GM18907 (cell line): Measurements from ENCODE around the gene PTPRT.

Source experiments
- ATAC-seq: cut with Tn5 transposase; IDR thresholded peaks from one replicate; pipeline ENCODE4 v1.9.1; 2021; ENCODE audit warnings: mild to moderate bottlenecking, moderate library complexity; ENCODE audit not compliant: unreplicated experiment

PTPRT gene

DNA sequence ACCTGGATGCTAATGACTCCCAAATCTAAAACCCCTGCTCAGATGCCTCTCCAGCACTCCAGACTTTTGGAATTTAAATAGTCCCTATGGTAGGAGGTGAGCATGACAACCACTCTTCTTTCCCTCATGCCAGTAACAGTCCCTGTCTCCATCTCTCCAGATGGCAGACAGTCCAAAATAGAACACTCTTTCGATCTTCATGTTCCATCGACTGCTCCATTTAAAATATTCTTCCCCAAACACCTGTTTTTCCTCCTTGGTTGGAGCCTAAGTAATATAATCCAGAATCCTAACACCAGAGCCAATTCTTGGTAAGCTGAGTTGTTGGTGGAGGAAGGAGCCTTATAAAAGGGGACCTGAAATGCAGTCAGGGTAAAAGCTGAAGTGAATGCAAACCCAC lies 848.1 kb downstream of the PTPRT start:
- no peak for ATAC-seq

DNA sequence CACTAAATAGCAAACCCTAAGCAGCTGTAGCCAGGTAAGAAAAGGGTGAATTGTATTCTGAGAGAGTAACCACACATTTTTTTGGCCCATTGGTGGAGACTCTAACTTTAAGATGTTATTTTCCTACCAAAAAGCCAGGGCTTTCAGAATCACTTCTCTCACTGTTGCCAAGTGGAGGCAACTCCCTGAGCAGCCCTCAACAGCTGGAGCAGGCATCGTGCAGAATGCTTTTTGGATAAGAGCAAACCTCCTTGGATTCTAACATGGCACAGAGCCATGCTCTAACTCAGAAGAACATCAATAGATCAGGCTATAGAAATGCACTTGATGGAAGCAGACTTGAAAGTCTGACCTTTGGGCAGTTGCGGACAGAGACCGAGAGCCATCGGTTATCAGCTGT lies 849.3 kb downstream of the PTPRT start:
- no peak for ATAC-seq

DNA sequence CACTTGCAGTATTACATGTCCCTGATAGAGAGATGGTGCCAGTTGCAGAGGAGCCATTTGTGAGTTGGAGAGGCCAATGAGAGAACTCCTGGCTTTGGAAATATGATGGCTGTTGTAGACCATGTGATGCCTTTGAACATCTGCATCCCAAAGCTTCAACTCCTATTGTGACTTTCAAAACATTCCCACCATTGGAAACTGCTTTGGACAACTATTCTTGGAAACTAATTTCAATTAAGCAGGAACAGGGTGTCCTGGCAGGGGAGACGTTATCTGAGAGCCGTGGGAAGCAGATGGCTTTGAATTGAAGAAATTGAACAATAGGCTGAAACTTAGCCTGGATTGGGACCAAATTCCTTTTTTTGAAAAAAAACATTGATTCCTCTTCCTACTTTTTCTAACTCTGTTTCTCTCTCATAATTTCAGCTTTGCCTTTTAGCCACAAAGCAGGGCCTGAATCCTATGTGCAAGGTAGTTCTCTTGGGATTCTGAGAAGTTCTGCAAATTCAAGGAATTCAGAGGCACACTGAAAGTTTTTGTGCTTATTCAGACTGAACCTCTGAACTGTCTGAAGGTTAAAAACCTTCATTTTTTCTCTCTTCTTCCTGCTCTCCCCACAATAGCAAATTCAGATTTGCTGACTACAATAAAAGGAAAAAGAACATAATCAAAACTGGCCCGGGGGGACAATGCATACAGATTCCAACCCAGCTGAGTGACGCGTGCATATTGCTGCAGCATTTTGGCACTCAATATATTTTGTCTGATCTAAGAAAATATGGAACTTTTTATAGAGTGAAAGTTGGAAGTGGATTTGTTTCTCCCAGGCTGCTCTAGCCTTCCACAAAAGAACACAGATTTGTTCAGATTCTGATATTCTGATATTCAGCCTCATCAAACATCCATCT lies 851.2 kb downstream of the PTPRT start:
- no peak for ATAC-seq

DNA sequence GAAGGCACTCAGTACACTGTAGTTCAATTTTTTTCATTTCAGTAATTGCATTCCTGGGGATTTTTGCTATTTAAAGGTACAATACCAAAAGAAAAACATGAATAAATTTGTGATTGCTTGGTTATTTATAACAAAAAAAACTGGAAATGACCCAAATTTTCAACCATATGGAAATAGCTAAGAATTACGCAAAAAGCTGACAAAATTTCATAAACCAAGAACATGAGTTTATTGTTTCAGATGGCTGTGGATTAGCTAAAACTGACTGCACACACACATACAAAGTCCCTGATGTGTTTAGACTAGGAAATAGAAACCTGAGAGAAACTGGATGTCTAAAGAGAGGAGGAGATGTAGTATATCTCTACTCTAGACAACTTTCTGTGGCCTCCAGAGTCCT lies 853.1 kb downstream of the PTPRT start:
- no peak for ATAC-seq

DNA sequence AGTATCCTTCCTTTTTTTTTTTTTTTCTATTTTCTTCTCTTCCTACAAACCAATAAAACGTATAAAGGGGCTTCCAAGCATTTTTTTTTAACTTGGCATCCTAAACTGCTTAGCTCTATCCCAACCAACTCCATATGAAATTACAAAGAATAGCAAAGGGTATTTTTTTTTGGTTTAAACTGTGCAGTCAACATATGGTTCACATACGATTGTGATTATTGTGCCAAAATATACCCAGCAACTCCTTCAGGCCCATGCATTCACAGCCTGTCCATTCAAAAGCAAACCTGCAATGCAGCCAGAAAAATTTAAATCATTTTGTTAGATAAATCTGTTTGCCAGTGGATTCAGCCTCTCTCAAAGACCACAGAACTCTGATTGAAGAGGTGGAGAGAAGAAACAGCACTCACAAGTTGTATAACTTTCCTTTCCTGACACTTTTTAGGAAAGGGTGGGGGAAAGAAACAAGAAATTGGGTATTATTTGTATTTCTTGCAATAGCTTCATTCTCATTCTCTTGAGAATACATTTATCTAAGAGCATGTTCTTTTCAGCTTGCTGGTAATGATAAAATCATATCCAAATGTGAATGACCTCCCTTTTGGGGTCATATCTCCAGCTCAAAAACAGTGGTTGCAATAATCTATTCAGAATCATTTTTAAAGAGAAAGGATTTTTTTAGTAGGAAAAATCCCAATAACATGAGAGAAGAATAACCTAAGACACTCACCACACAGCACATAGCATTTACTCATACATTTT lies 870.3 kb downstream of the PTPRT start:
- no peak for ATAC-seq

DNA sequence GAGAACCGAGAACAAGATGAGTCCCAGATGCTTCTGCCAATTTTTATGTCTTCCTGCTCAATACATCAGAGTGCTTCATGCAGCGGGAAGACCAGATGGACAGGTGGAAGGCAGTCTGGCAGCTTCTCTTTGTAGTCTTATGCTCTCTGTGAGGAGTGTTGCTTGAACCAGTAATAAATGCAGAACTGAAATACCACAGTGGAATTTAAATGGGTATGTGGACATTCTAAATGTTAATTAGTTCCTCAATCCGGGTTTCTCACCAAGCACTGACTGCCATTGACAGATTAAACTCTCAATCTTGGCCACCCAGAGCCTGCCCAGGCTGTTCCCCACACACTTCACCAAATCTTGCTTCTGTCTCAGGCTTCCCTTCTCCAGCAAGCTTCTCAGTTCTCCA lies 876.0 kb downstream of the PTPRT start:
- no peak for ATAC-seq

DNA sequence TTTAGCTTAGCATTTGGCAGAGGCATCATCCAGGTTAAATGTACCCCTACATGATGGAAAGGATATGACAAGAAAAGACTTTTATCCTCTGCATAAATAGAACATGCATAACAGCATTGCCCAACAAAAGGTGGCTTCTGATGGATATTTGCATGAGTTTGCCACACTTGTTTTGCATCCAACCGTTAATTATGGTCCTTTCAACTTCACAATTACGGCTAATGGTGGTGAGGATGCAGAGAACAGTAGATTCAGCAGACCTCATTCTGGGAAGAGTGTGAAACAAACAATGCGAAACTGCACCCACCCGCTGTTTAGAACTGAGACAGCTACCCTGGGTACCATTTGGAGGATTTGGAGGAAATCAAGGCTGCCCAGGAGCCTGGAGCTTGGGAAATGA lies 880.7 kb downstream of the PTPRT start:
- no peak for ATAC-seq

DNA sequence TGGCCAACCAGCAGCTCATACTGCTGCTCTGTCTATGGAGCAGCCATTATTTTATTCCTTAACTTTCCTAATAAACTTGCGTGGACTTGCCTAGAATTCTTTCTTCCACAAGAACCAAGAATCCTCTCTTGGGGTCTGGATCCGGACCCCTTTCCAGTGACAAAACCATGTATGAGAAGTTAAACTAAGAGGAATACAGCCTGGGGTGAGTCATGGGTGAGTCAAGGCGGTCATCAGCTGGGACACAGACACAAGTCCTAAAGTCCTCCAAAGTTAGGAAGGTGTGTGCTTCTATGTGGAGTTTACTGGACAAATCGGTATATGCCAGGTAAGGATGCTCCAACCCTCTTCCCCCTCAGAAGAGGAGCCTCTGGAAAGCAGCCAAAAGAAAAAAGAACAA lies 881.5 kb downstream of the PTPRT start:
- no peak for ATAC-seq

DNA sequence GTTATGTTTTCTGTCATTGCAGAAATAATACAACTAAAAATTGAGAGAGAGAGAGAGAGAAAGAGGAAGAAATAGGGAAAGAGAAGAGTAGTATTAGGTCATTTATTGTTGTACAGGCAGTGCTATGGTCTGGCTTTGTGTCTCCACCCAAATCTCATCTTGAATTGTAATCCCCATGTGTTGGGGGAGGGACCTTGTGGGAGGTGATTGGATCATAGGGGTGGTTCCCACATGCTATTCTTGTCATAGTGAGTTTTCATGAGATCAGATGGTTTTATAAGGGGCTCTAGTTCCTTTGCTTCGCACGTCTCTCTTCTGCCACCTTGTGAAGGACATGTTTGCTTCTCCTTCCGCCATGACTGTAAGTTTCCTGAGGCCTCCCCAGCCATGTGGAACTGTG lies 894.1 kb downstream of the PTPRT start:
- ATAC-seq: no peak

DNA sequence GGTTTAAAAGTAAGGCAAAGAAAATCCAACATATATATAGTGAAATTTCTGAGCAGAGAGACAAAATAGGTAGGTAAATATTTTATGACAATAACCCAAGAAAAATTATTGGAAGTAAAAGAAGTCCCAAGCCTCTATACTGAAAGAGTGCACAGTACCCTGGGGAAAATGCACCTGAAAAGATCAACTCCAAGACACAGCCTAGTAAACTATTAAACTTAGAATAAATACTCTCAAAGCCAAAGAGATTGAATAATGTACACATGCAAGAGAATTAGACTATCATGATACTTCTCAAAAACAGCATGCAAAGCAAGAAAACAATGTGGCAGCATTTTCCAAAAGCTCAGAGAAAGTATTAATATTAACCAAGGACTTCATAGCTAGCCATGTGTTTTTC lies 894.7 kb downstream of the PTPRT start:
- ATAC-seq: no peak

DNA sequence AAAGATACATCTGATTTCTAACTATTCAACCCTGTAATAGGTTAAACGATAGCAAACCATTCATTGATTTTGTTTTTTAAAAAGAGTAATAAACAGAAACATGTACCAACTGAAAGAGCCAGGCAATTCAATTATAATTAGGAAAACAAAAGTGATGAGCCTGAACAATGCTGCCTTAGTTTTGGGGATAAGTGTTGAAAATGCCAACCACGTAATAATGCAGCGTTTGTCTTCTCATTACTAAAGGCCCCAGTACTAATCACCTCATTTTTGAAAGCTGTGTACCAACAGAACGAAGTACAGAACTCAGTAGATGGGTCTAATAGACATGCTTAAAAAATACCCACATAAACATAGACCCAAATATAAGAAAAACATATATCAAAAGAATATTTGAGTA lies 907.9 kb downstream of the PTPRT start:
- no peak for ATAC-seq

DNA sequence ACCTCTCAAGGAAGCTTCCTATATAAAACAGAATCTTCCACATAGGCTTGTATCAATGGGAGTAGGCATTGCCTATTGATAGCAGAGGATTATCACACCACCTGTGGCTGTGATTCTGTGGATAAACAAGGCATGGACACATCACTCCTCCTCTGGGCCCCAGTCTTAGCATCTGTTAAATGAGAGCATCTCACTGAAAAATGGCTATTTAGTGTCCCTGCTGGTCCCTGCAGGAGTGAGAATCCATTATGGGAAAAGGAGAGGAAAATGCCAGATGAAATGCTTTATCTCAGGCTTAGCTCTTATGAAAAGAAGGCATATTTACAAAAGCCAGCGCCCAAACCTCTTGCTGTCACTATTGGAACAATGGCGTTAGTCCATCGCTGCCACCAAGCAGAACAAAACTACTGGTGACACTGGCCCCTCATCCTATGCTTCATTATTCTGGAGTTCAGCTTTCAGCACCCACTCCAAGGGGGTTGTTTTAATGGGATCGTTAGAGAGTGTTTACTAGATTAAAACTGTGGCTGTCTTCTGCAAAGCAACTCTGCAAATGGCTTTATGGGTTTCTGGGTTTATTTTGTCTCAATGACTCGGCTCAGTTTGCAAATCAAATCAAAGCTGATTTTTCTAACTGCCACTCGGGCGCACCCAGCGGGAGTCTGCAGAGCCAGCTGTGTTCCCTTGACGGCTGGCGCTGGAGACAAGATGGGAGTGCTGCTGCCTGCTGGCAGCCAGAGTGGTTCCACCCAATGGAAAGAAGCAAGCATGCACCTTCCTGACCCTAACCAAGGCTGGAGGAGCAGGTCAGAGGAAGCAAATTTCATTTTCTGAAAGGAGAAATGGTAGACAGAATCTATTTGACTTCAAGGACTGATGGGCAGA lies 912.7 kb downstream of the PTPRT start:
- ATAC-seq: no peak

DNA sequence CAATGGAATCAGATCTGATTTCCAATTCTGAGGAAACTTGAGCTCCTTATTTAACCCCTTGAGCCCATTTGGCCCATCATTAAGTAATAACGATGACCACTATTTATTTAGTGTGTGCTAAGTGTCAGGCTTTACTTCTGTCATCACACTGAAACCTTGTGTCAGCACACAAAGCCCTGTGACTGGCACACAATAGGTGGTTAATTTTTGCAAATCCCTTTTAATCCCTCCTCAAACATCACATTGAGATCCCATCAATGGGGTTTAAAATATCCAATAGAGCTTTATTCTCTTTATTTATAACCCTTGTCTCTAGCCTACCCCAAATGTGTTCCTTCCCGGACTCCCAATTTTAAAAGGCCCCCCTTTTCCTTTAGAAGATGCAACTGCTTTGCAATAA lies 914.7 kb downstream of the PTPRT start:
- ATAC-seq: no peak

DNA sequence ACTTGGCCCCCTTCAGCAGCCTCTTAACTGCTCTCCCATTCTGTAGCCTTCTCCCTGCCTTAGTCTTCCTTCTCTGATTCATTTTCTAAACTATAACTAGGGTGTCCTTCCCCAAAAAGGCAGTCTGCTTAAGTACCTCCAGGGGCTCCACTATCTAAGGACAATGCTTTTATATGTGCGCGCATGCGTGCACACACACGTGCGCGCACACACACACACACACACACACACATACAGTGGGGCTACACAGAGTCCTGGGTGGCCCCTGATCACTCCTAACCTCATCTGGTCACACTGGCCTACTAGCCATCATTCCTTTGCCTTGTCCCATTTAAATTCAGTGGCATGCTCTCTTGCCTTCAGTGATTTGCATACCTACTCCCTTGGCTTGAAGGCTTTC lies 917.2 kb downstream of the PTPRT start:
- ATAC-seq: no peak

DNA sequence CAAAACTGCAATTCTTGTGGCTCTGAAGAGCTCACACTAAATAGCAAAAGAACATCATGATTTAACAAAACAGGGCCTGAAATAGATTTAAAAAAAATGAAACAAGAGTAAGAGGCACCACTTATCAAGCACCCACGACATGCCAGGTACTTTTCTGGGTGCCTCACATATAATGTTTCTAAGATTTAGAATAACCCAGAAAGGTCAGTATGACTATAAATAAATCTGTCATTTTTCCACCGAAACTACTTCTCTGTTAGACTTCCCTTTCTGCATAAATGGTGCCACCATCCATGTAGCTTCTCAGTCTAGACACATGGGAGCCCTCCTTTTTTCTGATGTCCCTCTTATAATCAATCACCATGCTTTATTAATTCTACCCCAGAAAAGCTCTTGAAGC lies 919.2 kb downstream of the PTPRT start:
- no peak for ATAC-seq

DNA sequence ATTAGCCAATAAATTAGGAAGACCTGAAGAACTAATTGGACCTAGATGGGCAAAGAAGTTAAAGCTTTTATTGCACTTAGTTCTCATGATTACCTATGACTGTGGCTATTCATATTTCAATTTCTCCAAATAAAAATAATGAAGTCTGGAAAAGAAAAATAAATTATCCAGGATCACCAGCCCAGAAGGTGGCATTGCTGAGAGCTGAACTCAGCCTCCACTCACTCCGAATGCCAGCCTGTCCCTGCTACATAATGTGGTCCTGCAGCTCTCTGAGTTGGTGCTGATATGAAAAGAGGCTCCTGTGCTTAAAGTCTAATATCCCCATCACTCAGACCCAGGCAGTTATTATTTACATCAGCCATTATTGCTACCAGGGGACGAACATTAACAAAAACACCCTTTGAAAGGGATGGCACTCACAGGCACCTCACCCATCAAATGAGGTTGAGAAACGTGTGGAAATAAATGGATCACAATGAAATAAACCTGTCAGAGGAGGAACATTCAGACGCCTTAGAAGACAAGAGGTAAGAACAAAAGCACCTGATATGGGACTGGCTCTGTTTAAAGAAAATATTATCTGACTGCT lies 921.8 kb downstream of the PTPRT start:
- ATAC-seq: no peak

DNA sequence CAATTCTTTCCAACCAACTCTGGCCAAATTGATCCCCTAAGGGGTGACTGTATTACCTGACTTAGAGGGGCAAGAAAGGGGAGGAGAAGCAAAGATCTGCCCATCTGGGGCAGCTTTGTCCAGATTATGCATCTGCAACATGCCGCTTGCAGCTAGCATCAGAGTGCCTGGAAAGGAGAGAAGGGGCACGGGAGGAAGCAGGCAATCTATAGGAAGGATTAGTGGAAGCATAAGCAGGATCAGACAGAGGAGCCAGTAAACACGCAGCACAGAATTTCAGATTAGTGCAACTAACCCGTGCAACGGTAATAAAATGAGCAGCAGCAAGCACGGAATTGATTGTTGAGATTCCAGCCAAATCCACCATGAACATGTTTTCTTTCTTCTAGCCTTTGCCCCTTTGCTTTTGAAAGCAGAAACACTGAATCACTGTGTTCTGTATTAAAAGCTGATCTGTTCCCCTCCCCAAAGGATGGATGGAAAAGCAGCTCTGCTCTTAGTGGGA lies 927.9 kb downstream of the PTPRT start:
- no peak for ATAC-seq

DNA sequence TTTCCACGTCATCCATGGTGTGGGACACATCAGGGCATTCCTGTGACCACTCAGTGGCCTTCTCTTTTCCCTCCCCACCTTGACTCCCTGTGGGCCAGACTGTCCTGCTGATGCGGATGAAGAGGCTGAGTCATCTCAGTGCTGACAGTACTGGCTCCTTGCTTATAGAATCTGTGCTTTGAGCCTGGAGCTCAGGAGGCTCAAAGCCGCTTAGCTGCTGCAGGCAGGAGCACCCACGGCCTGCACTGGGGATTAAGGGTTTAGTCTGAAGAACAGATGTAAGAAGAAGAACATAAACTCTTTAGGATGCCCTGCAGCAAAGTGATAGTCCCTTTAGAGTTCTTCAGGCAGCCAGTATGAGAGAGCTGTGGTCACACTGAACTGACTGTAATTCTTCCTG lies 929.5 kb downstream of the PTPRT start:
- no peak for ATAC-seq

DNA sequence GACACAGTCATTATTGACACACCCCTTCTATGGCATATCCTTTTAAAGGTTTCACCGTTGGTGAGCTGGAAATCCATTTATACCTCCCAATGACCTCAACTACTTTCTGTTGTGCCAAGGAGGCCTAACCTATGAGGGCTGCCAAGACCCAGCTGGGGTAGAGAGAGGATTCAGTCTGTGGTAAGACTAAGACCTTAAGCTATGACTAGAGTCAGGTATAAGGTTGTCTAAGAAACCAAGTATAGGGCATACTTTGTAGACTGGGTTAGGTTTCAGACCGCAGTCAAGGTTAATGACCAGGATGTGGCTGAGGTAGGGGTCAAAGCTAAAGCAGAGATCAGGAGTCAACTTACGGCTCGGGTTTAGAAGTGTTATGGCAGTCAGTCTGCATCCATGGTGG lies 930.3 kb downstream of the PTPRT start:
- ATAC-seq: no peak

DNA sequence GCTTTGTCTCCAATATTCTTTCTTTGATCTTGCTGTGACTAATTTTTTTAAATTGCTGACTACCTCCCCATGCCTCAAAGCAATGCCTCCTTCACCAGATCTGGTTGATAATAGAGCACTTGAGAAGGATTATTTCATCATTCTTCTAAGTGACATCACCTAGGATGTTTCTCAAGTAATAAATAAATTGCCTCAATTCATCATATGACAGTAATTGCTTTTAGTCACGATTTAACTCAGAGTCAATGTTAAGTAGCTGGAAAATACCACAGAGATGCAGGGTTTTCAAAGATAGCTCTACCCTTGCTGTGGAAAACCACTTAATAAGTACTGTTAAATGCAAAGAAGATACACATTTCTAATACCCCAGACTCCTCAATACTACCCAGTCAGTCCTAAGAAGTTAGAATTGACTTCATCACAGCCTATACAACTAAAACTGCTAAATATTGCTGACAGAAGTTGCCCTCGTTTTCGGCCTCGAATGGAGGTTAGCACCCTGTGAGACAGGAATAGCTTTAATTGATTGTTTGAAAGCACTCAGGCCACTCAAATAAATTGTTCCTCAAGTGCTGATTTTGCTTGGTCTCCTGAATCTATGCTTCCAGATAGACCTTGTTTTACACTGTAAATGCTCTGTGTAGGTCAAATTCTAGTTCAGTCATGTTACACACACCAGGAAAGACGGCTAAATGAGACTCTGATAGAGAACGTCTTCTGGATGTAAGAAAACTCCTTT lies 931.0 kb downstream of the PTPRT start:
- ATAC-seq: no peak
